H1 (cell line): ENCODE measurements around the gene SPDEF. TPM values are rescaled to one million over a fixed set of nuclear protein-coding genes. Genes with fewer than 3 reads are reported as not detected.

Source experiments
- BACH1 ChIP-seq: IDR thresholded peaks from 2 replicates; pipeline ENCODE4 v1.6.1; 2012; ENCODE audit warnings: low read length, improper control_type of control experiment
- BRCA1 ChIP-seq: IDR thresholded peaks from 2 replicates; pipeline ENCODE4 v1.6.1; 2012; ENCODE audit warnings: low read depth, low read length, improper control_type of control experiment
- CBX5 ChIP-seq: fragments of 300-800, 300-1000 bp; sonication (generic); IDR thresholded peaks from 2 replicates; pipeline ENCODE4 v1.7.1; 2016; ENCODE audit warnings: antibody characterized with exemption, low read length, low read depth
- CBX8 ChIP-seq: fragments of 300-800, 300-1000 bp; sonication (generic); IDR thresholded peaks from 2 replicates; pipeline ENCODE4 v1.7.1; 2016; ENCODE audit warnings: low read depth, low read length, borderline replicate concordance
- CHD2 ChIP-seq: IDR thresholded peaks from 2 replicates; pipeline ENCODE4 v1.6.1; 2012; ENCODE audit warnings: low read length, improper control_type of control experiment
- CREB1 ChIP-seq: IDR thresholded peaks from 2 replicates; pipeline ENCODE4 v1.6.1; 2012; ENCODE audit warnings: inconsistent platforms
- CTBP2 ChIP-seq: IDR thresholded peaks from 2 replicates; pipeline ENCODE4 v1.7.0; 2011; ENCODE audit warnings: borderline replicate concordance, mild to moderate bottlenecking, moderate library complexity, mixed read lengths, low read length; ENCODE audit not compliant: insufficient read depth, insufficient read length
- EGR1 ChIP-seq: IDR thresholded peaks from 2 replicates; pipeline ENCODE4 v1.6.1; 2011; ENCODE audit warnings: low read depth, low read length, borderline replicate concordance
- EP300 ChIP-seq, 2 experiments: IDR thresholded peaks; 1 replicate in 1 of 2; 2 replicates in 1 of 2; pipeline ENCODE4 v1.6.1; 2011 to 2012; ENCODE audit warnings: low read depth in 2 of 2, low read length in 2 of 2, mild to moderate bottlenecking in 2 of 2, borderline replicate concordance in 1 of 2, inconsistent platforms in 1 of 2, moderate library complexity in 1 of 2
- FOSL1 ChIP-seq: IDR thresholded peaks from 2 replicates; pipeline ENCODE4 v1.6.1; 2011; ENCODE audit warnings: mild to moderate bottlenecking, low read depth, low read length, moderate library complexity; ENCODE audit not compliant: insufficient read depth
- NRF1 ChIP-seq: IDR thresholded peaks from 2 replicates; pipeline ENCODE4 v1.6.1; 2011; ENCODE audit warnings: mild to moderate bottlenecking, low read depth, low read length, improper control_type of control experiment
- POLR2AphosphoS5 ChIP-seq: IDR thresholded peaks from 2 replicates; pipeline ENCODE4 v1.6.1; 2011; ENCODE audit warnings: low read depth, low read length
- RXRA ChIP-seq: IDR thresholded peaks from 2 replicates; pipeline ENCODE4 v1.6.1; 2011; ENCODE audit warnings: low read depth, mild to moderate bottlenecking, low read length, moderate library complexity; ENCODE audit not compliant: insufficient read depth
- SIRT6 ChIP-seq: IDR thresholded peaks from one replicate; pipeline ENCODE4 v1.7.1; 2012; ENCODE audit warnings: low read length, inconsistent platforms
- SP1 ChIP-seq: IDR thresholded peaks from 2 replicates; pipeline ENCODE4 v1.6.1; 2011; ENCODE audit warnings: low read depth, low read length
- TAF1 ChIP-seq: IDR thresholded peaks from 2 replicates; pipeline ENCODE4 v1.6.1; 2011; ENCODE audit warnings: mild to moderate bottlenecking, low read depth, low read length
- TAF7 ChIP-seq: optimal IDR thresholded peaks from 2 replicates; pipeline ENCODE3; 2011; ENCODE audit warnings: low read depth, mild to moderate bottlenecking, inconsistent platforms, low read length, moderate library complexity, borderline replicate concordance
- TBP ChIP-seq: IDR thresholded peaks from 2 replicates; pipeline ENCODE4 v1.6.1; 2011; ENCODE audit warnings: low read depth, low read length, improper control_type of control experiment
- TCF12 ChIP-seq: IDR thresholded peaks from 2 replicates; pipeline ENCODE4 v1.6.1; 2011; ENCODE audit warnings: low read depth, mild to moderate bottlenecking, low read length
- TEAD4 ChIP-seq: IDR thresholded peaks from 2 replicates; pipeline ENCODE4 v1.6.1; 2012; ENCODE audit warnings: low read depth, low read length, inconsistent platforms, mixed read lengths
- YY1 ChIP-seq: IDR thresholded peaks from 2 replicates; pipeline ENCODE4 v1.6.1; 2011; ENCODE audit warnings: low read depth, mild to moderate bottlenecking, low read length
- ZNF274 ChIP-seq: IDR thresholded peaks from 2 replicates; pipeline ENCODE4 v1.7.0; 2012; ENCODE audit warnings: low read length, borderline replicate concordance; ENCODE audit errors: extremely low read depth
- polyA plus RNA-seq, 7 experiments: library from polyadenylated mRNA; depleted of rRNA in 3 of 7; stranded (reverse) in 5 of 7; unstranded in 2 of 7; fragments of >200 nt in 5 of 7; fragments of 200-250 nt in 2 of 7; gene quantifications; 1 replicate in 5 of 7; 2 replicates in 1 of 7; 4 replicates in 1 of 7; pipeline versions ENCODE4 v1.2.1 to v1.2.3, GENCODE V29; 2011 to 2013; ENCODE audit warnings: missing spikeins in 2 of 7, mixed read lengths in 2 of 7
- total RNA-seq: library from RNA; stranded (reverse); fragmentation: NEBNext Ultra II Directional; extraction: Animal tissue kit (Norgen Biotek cat#: 25700); gene quantifications from 2 replicates; pipeline ENCODE4 v1.2.1, GENCODE V29; 2021
- TF ChIP-seq, protein P1 (sequence below): IDR thresholded peaks from 2 replicates; pipeline ENCODE4 v1.6.1; 2011; ENCODE audit warnings: low read depth, mild to moderate bottlenecking, low read length; ENCODE audit not compliant: insufficient read depth
- TF ChIP-seq, protein P2 (sequence below): IDR thresholded peaks from 2 replicates; pipeline ENCODE4 v1.6.1; 2012; ENCODE audit warnings: low read length, inconsistent platforms

The SPDEF gene
- total and polyA plus RNA-seq, 2 of the 8 experiments (the other 6 are each of a cell fraction or from before 2014, with no cell fraction given) = 0.15 to 0.30 TPM

DNA sequence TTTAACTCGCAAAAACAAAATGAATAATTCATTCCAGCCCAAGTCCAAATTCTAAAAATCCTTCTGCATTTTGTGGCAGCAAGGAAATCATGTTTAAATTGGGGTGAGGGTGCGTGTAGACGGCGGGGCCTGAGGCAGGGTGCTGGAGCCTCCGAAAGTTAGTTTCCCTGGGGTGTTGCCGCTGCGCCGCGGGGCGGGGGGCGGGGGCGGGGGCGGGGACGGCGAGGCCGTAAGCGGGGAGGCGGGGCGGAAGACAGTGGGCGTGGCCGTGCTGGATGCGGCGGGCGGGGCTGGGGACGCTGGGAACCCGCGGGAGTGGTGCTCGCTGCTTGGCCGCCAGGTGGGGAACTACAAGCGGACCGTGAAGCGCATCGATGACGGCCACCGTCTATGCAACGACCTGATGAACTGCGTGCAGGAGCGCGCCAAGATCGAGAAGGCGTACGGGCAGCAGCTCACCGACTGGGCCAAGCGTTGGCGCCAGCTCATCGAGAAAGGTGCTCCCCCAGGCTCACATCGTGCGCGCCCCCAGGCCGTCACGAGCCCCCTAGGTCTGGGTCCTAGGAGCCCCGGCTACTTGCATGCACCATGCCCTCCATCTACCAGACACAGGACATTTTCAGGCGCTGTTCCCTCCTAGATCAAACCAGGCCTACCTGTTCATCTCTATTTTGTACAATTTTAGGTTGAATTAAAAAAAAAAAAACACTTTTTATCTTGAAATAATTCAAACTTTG lies 29.0 kb downstream of the SPDEF start (continued):
- no peak for TF ChIP-seq RXRA
- TF ChIP-seq CBX8 = no peak
- no peak for TF ChIP-seq SIRT6
- TF ChIP-seq SP1 = no peak
- TF ChIP-seq CREB1 = peak; percentile 87
- no peak for TF ChIP-seq YY1
- TF ChIP-seq EP300 (IDR thresholded peaks at IDR 0.05; ENCODE audit: borderline replicate concordance in 1 of 2, low read depth in 2 of 2, low read length in 2 of 2) = no peak
- no peak for TF ChIP-seq CHD2
- no peak for TF ChIP-seq BRCA1
- TF ChIP-seq NRF1 = no peak
- TF ChIP-seq FOSL1 = no peak
- TF ChIP-seq EGR1 = no peak
- TF ChIP-seq CTBP2 = no peak
- 0 out of 2 replicates have a peak, but pooled peaks have one; percentile 21 for TF ChIP-seq TAF1
- no peak for TF ChIP-seq TAF7
- TF ChIP-seq BACH1 = no peak
- no peak for TF ChIP-seq CBX5
- TF ChIP-seq, protein P1, sequence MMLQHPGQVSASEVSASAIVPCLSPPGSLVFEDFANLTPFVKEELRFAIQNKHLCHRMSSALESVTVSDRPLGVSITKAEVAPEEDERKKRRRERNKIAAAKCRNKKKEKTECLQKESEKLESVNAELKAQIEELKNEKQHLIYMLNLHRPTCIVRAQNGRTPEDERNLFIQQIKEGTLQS = no peak
- TF ChIP-seq TEAD4 = no peak
- TF ChIP-seq ZNF274 = no peak
- TF ChIP-seq, protein P2, sequence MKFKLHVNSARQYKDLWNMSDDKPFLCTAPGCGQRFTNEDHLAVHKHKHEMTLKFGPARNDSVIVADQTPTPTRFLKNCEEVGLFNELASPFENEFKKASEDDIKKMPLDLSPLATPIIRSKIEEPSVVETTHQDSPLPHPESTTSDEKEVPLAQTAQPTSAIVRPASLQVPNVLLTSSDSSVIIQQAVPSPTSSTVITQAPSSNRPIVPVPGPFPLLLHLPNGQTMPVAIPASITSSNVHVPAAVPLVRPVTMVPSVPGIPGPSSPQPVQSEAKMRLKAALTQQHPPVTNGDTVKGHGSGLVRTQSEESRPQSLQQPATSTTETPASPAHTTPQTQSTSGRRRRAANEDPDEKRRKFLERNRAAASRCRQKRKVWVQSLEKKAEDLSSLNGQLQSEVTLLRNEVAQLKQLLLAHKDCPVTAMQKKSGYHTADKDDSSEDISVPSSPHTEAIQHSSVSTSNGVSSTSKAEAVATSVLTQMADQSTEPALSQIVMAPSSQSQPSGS = no peak
- TF ChIP-seq POLR2AphosphoS5 = peak; percentile 75; the same call in 1 of the 2 replicates
- no peak for TF ChIP-seq TCF12
- peak; percentile 78; the same call in 1 of the 2 replicates for TF ChIP-seq TBP
